DMS 273 (cell line): ENCODE results near the gene MUC21.
"Not testable (repeated sequence)": the region's sequence is repeated elsewhere in the genome, so short reads cannot be mapped to it uniquely, and the experiment has no call there.

Source experiments
- DNase-seq: peaks from one replicate; lab custom pipeline; 2025; ENCODE audit not compliant: unreplicated experiment; lab: John Stamatoyannopoulos, UW

The MUC21 gene

GRCh38 chr6:30966154-30966553 lies 17.4 kb upstream of the MUC21 start:
- no peak for DNase-seq

GRCh38 chr6:30969171-30969570 lies 14.3 kb upstream of the MUC21 start:
- not testable (repeated sequence) for DNase-seq

DNA sequence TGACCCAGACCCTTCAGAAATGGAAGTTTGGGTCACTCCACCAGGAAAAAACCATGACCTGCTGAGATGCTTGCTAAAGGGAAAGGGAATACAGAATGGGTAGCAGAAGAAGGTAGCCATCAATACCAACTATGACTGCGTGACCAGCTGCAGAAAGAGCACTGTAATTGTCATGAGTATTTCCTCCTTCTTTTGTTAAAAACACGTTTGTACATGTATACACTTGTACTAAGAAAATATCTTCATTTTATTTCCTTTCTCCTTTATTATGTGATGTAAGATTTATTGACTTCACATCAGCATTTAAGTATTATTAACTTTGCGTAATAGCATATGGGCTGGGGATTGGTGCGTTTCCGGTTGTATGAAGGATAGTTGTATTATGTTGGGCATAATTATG lies 12.6 kb upstream of the MUC21 start:
- no peak for DNase-seq

- DNase-seq, result no peak
Measured at GRCh38 chr6:30972816-30973215, 10.7 kb upstream of the MUC21 start.

- DNase-seq, result no peak
Measured at GRCh38 chr6:30974490-30975252, 8.8 kb upstream of the MUC21 start.

DNA sequence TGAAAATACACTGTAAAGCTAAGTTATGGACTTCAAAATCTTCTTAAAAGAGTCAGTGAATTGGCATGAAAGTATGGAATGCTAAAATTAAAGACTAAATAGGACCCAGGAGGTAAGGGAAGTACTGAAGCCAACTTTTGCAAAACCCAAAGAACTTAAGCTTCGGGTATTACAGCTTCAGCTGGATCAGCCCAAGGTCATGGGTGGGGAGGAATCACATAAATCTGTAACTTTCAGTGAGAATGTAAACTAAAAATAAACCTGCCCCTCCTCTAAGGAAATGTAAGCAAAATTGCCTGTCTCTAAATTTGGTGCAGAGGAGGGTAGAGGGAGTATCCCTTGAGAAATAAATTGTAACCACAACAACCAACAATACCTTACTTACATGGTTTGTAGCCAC lies 4.4 kb upstream of the MUC21 start:
- DNase-seq, result no peak

DNA sequence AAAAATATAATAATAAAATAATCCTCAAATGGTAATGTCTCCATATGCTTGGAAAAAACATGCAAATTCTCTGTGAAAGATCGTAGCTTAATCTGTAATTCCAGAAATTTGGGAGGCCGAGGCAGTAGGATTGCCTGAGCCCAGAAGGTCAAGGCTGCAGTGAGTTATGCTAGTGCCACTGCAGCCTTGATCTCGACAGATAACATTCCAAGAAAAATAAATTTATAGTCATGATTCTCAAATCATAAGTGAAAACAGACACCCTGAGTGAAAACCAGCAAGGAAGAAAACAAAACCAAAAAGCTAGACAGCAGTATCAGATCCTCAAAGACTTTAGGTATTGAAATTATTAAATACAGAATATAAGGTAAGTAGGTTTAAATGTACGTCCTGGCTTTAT lies 3.8 kb upstream of the MUC21 start:
- no peak for DNase-seq

GRCh38 chr6:30981942-30982772 lies 1.4 kb upstream of the MUC21 start:
- DNase-seq, result peak; percentile 55

DNA sequence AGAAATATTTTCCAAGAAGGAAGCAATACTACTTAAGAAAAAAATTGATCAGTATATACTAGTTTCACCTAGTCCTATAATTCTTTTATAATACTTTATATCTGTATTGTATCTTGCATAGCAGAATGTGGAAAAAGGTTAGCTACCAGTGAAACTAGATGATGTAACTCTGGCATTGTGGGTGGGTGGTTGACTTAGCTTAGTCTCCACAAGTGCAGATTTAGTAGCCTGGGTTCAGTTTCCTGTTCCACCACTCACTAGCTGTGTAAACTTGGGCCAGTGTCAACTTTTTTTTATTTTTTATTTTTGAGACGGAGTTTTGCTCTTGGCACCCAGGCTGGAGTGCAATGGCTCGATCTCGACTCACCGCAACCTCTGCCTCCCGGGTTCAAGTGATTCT lies 2.0 kb downstream of the MUC21 start:
- no peak for DNase-seq

DNA sequence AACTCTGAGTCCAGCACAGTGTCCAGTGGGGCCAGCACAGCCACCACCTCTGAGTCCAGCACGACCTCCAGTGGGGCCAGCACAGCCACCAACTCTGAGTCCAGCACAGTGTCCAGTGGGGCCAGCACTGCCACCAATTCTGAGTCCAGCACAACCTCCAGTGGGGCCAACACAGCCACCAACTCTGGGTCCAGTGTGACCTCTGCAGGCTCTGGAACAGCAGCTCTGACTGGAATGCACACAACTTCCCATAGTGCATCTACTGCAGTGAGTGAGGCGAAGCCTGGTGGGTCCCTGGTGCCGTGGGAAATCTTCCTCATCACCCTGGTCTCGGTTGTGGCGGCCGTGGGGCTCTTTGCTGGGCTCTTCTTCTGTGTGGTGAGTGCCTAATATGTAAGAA lies 3.8 kb downstream of the MUC21 start:
- no peak for DNase-seq

- DNase-seq, result no peak
Measured at GRCh38 chr6:30988209-30988825, 4.8 kb downstream of the MUC21 start.

GRCh38 chr6:30990422-30991086 lies 7.0 kb downstream of the MUC21 start:
- no peak for DNase-seq

GRCh38 chr6:30991891-30992290 lies 8.4 kb downstream of the MUC21 start:
- DNase-seq, result no peak

GRCh38 chr6:30997301-30997700 lies 13.8 kb downstream of the MUC21 start:
- no peak for DNase-seq

GRCh38 chr6:30998785-30999184 lies 15.3 kb downstream of the MUC21 start:
- DNase-seq, result no peak

GRCh38 chr6:31000067-31000860 lies 16.7 kb downstream of the MUC21 start:
- DNase-seq, result not testable (repeated sequence)

DNA sequence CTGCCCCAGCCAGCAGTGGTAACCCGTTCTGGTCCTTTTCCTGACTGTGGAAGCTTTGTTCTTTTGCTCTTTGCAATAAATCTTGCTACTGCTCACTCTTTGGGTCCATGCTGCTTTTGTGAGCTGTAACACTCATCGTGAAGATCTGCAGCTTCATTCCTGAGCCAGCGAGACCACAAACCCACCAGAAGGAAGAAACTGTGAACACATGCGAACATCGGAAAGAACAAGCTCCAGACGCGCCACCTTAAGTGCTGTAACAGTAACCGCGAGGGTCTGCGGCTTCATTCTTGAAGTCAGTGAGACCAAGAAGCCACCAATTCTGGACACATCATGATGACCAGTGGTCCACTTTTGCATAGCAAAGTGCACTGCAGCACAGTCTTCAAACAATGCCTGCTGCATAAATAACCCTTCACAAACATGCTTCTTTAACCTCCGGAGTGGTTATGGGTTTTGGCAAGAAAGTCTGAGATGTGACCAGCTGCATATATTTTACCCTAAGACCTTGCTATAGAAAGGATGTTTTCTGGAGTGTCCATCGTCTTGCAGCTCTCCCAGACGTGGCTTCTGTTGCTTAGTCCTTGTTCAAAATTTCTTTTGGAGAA lies 17.9 kb downstream of the MUC21 start:
- DNase-seq, result no peak

DNA sequence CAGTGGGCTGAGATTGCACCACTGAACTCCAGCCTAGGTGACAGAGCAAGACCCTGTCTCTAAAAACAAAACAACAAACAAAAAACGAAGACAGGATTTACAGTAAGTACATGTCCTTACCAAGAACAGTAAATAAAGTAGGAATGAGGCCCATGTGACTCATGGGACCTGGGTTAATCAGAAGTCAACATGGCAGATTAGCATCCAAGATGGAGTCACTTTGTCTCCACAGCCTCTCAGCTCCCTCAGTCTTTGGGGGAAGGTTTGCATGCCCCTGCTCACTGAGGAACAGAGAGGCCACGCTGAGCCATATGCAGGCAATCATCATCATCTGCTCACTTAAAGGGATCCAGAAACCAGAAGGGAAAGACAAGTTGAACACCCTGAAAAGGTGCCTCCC lies 19.0 kb downstream of the MUC21 start:
- no peak for DNase-seq

- no peak for DNase-seq
Measured at GRCh38 chr6:31004794-31005193, 21.3 kb downstream of the MUC21 start.
